ENCODE measurements around the gene CDK19. TPM values are rescaled to one million over a fixed set of nuclear protein-coding genes. Genes with fewer than 3 reads are reported as not detected.
"Not testable (repeated sequence)": the region's sequence is repeated elsewhere in the genome, so short reads cannot be mapped to it uniquely, and the experiment has no call there.

The CDK19 gene
- total RNA-seq, 1 experiment from 2014 or later = 18.1 TPM

- H3K4me3 ChIP-seq (ENCODE audit: low read length) = no peak overlapping the region
- no peak overlapping the region for H2AFZ ChIP-seq (ENCODE audit: low read length)
- H4K20me1 ChIP-seq (ENCODE audit: insufficient read depth, low read depth, low read length) = no peaks in the 10 kb centered on the region
- H3K27me3 ChIP-seq (ENCODE audit: low read length) = no peaks in the 10 kb centered on the region
- H3K4me2 ChIP-seq (ENCODE audit: low read depth, low read length, poor library complexity, severe bottlenecking) = no peak overlapping the region
- H3K79me2 ChIP-seq (ENCODE audit: low read length) = no peaks in the 10 kb centered on the region
- no peak for DNase-seq
- no peak overlapping the region for H3K9ac ChIP-seq (ENCODE audit: low read length)
- no peak overlapping the region for H3K27ac ChIP-seq (ENCODE audit: low read length)
- no peaks in the 10 kb centered on the region for H3K4me1 ChIP-seq (ENCODE audit: low read length)
- no peaks in the 10 kb centered on the region for H3K36me3 ChIP-seq (ENCODE audit: insufficient read depth, low read length)
- no peaks in the 10 kb centered on the region for H3K9me2 ChIP-seq (replicated peaks; ENCODE audit: insufficient read depth, low read length)
- H3K9me3 ChIP-seq (ENCODE audit: low read length) = no peaks in the 10 kb centered on the region
Observed at GRCh38 chr6:110768057-110768456, 47.2 kb downstream of the CDK19 start.

GRCh38 chr6:110761371-110761770 is 53.9 kb downstream of the CDK19 start:
- Histone ChIP-seq H3K9me3 (ENCODE audit: low read length) (no peaks in the 10 kb centered on the region), H3K4me3 (ENCODE audit: low read length) (no peak overlapping the region), H3K4me1 (ENCODE audit: low read length) (no peaks in the 10 kb centered on the region), H2AFZ (ENCODE audit: low read length) (no peak overlapping the region), H3K9me2 (replicated peaks; ENCODE audit: insufficient read depth, low read length) (no peaks in the 10 kb centered on the region), H3K36me3 (ENCODE audit: insufficient read depth, low read length) (no peaks in the 10 kb centered on the region), H3K27me3 (ENCODE audit: low read length) (no peaks in the 10 kb centered on the region), H3K27ac (ENCODE audit: low read length) (no peak overlapping the region), H3K79me2 (ENCODE audit: low read length) (no peaks in the 10 kb centered on the region), H3K9ac (ENCODE audit: low read length) (no peak overlapping the region), H4K20me1 (ENCODE audit: insufficient read depth, low read depth, low read length) (no peaks in the 10 kb centered on the region), H3K4me2 (ENCODE audit: low read depth, low read length, poor library complexity, severe bottlenecking) (no peak overlapping the region)
- no peak for DNase-seq

- no peak overlapping the region for H3K4me3 ChIP-seq (ENCODE audit: low read length)
- H3K36me3 ChIP-seq (ENCODE audit: insufficient read depth, low read length) = no peaks in the 10 kb centered on the region
- no peak overlapping the region for H3K9ac ChIP-seq (ENCODE audit: low read length)
- H3K4me1 ChIP-seq (ENCODE audit: low read length) = no peaks in the 10 kb centered on the region
- no peaks in the 10 kb centered on the region for H3K27me3 ChIP-seq (ENCODE audit: low read length)
- no peaks in the 10 kb centered on the region for H3K79me2 ChIP-seq (ENCODE audit: low read length)
- H2AFZ ChIP-seq (ENCODE audit: low read length) = no peak overlapping the region
- no peak overlapping the region for H3K4me2 ChIP-seq (ENCODE audit: low read depth, low read length, poor library complexity, severe bottlenecking)
- H3K9me3 ChIP-seq (ENCODE audit: low read length) = no peaks in the 10 kb centered on the region
- H3K27ac ChIP-seq (ENCODE audit: low read length) = no peak overlapping the region
- no peaks in the 10 kb centered on the region for H4K20me1 ChIP-seq (ENCODE audit: insufficient read depth, low read depth, low read length)
- DNase-seq = no peak
- no peaks in the 10 kb centered on the region for H3K9me2 ChIP-seq (replicated peaks; ENCODE audit: insufficient read depth, low read length)
Observed at GRCh38 chr6:110760589-110760988, 54.7 kb downstream of the CDK19 start.

- H3K36me3 ChIP-seq (ENCODE audit: insufficient read depth, low read length); H2AFZ ChIP-seq (ENCODE audit: low read length); H3K9me3 ChIP-seq (ENCODE audit: low read length); H4K20me1 ChIP-seq (ENCODE audit: insufficient read depth, low read depth, low read length); H3K4me1 ChIP-seq (ENCODE audit: low read length); H3K4me3 ChIP-seq (ENCODE audit: low read length); H3K27ac ChIP-seq (ENCODE audit: low read length); H3K79me2 ChIP-seq (ENCODE audit: low read length); DNase-seq; H3K9me2 ChIP-seq (replicated peaks; ENCODE audit: insufficient read depth, low read length); H3K27me3 ChIP-seq (ENCODE audit: low read length); H3K4me2 ChIP-seq (ENCODE audit: low read depth, low read length, poor library complexity, severe bottlenecking); H3K9ac ChIP-seq (ENCODE audit: low read length): not testable (repeated sequence)
Observed at GRCh38 chr6:110760098-110760497, 55.2 kb downstream of the CDK19 start.

DNA sequence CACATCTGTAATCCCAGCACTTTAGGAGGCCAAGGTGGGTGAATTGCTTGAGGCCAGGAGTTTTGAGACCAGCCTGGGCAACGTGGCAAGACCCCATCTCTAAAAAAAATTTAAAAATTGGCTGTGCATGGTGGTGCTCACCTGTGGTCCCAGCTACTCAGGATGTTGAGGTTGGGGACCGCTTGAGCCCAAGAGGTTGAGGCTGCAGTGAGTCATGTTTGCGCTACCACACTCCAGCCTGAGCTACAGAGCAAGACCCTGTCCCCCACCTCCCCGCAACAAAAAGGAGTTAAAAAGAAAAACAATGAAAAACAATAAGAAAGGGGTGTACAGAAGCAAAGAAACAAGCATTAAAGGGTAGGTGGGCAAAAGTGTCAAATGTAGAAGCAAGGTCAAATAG is 57.3 kb downstream of the CDK19 start:
- H3K9me3 ChIP-seq (ENCODE audit: low read length) = no peaks in the 10 kb centered on the region
- H3K9me2 ChIP-seq (replicated peaks; ENCODE audit: insufficient read depth, low read length) = no peaks in the 10 kb centered on the region
- no peak overlapping the region for H3K4me2 ChIP-seq (ENCODE audit: low read depth, low read length, poor library complexity, severe bottlenecking)
- no peak overlapping the region for H2AFZ ChIP-seq (ENCODE audit: low read length)
- H3K27ac ChIP-seq (ENCODE audit: low read length) = no peak overlapping the region
- no peaks in the 10 kb centered on the region for H3K4me1 ChIP-seq (ENCODE audit: low read length)
- no peak overlapping the region for H3K4me3 ChIP-seq (ENCODE audit: low read length)
- no peaks in the 10 kb centered on the region for H3K79me2 ChIP-seq (ENCODE audit: low read length)
- no peak overlapping the region for H3K9ac ChIP-seq (ENCODE audit: low read length)
- H3K36me3 ChIP-seq (ENCODE audit: insufficient read depth, low read length) = no peaks in the 10 kb centered on the region
- H3K27me3 ChIP-seq (ENCODE audit: low read length) = no peaks in the 10 kb centered on the region
- H4K20me1 ChIP-seq (ENCODE audit: insufficient read depth, low read depth, low read length) = no peaks in the 10 kb centered on the region
- DNase-seq = no peak

DNA sequence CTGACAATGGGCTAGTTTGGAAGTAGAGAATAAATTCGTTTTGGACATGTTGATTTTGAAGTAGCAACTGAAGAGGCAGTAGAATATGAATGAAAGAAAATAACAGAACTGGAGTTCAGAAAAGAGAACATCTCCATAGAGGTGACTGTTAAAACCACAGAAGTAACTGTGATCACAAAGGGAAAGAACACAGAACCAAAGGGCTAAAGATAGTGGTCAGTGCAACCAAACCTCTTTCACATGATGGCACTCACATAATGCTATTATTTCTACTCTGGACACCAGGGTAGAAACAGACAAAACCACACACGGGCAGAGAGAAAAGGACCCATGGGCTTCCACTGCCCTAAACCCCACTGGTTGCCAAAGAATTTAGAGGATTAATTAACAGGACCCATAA is 58.5 kb downstream of the CDK19 start:
- Histone ChIP-seq H3K9me3 (ENCODE audit: low read length) (no peaks in the 10 kb centered on the region), H3K9ac (ENCODE audit: low read length) (no peak overlapping the region), H3K79me2 (ENCODE audit: low read length) (no peaks in the 10 kb centered on the region), H3K9me2 (replicated peaks; ENCODE audit: insufficient read depth, low read length) (no peaks in the 10 kb centered on the region), H3K4me2 (ENCODE audit: low read depth, low read length, poor library complexity, severe bottlenecking) (no peak overlapping the region), H2AFZ (ENCODE audit: low read length) (no peak overlapping the region), H3K4me3 (ENCODE audit: low read length) (no peak overlapping the region), H3K36me3 (ENCODE audit: insufficient read depth, low read length) (no peaks in the 10 kb centered on the region), H3K27me3 (ENCODE audit: low read length) (no peaks in the 10 kb centered on the region), H3K27ac (ENCODE audit: low read length) (no peak overlapping the region), H3K4me1 (ENCODE audit: low read length) (no peaks in the 10 kb centered on the region), H4K20me1 (ENCODE audit: insufficient read depth, low read depth, low read length) (no peaks in the 10 kb centered on the region)
- no peak for DNase-seq

DNA sequence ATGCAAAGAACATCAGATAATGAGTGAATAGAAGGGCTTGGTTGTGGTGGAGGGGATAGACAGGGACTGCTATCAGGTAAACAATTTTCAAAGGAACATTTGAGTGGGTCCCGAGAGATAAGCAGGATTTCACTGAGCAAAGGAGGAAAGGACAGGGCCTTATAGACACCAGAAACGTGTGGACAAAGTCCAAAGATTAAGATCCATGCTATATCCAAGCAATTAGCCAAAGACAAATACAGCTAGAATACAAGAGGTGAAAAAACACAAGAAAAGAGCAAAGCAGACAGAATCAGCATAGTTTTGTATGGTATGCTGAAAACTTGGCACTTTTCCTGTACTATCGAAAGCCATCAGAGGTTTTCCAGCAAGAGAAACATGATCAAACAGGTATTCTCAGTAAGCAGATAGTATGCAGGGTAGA is 59.8 kb downstream of the CDK19 start:
- Histone ChIP-seq H4K20me1 (ENCODE audit: insufficient read depth, low read depth, low read length) (0 out of 2 replicates have a peak, but pooled peaks cover 4% of the 10 kb centered on the region), H3K27me3 (ENCODE audit: low read length) (no peaks in the 10 kb centered on the region), H3K9me3 (ENCODE audit: low read length) (no peaks in the 10 kb centered on the region), H3K4me3 (ENCODE audit: low read length) (no peak overlapping the region), H3K36me3 (ENCODE audit: insufficient read depth, low read length) (no peaks in the 10 kb centered on the region), H3K4me1 (ENCODE audit: low read length) (no peaks in the 10 kb centered on the region), H2AFZ (ENCODE audit: low read length) (no peak overlapping the region), H3K79me2 (ENCODE audit: low read length) (no peaks in the 10 kb centered on the region), H3K4me2 (ENCODE audit: low read depth, low read length, poor library complexity, severe bottlenecking) (no peak overlapping the region), H3K27ac (ENCODE audit: low read length) (no peak overlapping the region), H3K9me2 (replicated peaks; ENCODE audit: insufficient read depth, low read length) (no peaks in the 10 kb centered on the region), H3K9ac (ENCODE audit: low read length) (no peak overlapping the region)
- DNase-seq = no peak

DNA sequence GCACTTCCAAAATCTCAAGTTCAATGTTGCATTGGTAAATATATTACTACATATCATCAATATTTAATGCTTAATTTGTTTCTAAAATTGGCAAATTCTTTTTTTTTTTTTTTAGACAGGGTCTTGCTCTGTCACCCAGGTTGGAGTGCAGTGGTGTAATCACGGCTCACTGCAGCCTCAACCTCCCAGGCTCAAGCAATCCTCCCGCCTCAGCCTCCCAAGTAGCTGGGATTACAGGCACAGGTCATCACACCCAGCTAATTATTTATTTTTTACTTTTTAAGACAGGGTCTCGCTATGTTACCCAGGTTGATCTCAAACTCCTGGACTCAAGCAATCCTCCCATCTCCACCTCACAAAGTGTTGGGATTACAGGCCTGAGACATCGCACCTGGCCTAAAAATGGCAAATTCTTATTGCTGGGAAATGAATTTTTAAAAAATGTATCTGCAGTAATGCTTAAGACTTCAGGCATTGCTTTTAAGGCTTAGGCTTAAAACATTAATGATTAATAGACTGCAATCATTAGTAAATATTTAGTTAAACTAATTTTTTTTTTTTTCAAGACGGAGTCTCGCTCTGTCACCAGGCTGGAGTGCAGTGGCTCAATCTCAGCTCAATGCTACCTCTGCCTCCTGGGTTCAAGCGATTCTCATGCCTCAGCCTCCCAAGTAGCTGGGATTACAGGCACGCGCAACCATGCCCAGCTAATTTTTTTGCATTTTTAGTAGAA is 61.2 kb downstream of the CDK19 start:
- not testable (repeated sequence) for H3K4me2 ChIP-seq (ENCODE audit: low read depth, low read length, poor library complexity, severe bottlenecking); H3K36me3 ChIP-seq (ENCODE audit: insufficient read depth, low read length); H3K27ac ChIP-seq (ENCODE audit: low read length); H3K4me3 ChIP-seq (ENCODE audit: low read length); H2AFZ ChIP-seq (ENCODE audit: low read length); H3K9me2 ChIP-seq (replicated peaks; ENCODE audit: insufficient read depth, low read length); H3K27me3 ChIP-seq (ENCODE audit: low read length); DNase-seq; H3K9ac ChIP-seq (ENCODE audit: low read length); H3K4me1 ChIP-seq (ENCODE audit: low read length); H3K79me2 ChIP-seq (ENCODE audit: low read length); H4K20me1 ChIP-seq (ENCODE audit: insufficient read depth, low read depth, low read length); H3K9me3 ChIP-seq (ENCODE audit: low read length)
